Pulmonary artery endothelial cell (primary cell): Measurements from ENCODE around the gene GPR84. TPM values are rescaled to one million over a fixed set of nuclear protein-coding genes. Genes with fewer than 3 reads are reported as not detected.
"Not testable (repeated sequence)": the region's sequence is repeated elsewhere in the genome, so short reads cannot be mapped to it uniquely, and the experiment has no call there.

Experiments
- DNase-seq: peaks from one replicate; pipeline ENCODE4 v3.0.0-alpha.2; 2011; ENCODE audit warnings: low read depth, low spot score
- total RNA-seq: library from RNA; depleted of rRNA; stranded (reverse); fragments of >200 nt; gene quantifications from 2 replicates; pipeline ENCODE4 v1.2.3, GENCODE V29; 2014

GPR84 gene
- total RNA-seq, 1 donor from 2014 or later: not detected

- no peak for DNase-seq
These were observed 35.5 kb downstream of the GPR84 start for GRCh38 chr12:54328595-54329337.

DNA sequence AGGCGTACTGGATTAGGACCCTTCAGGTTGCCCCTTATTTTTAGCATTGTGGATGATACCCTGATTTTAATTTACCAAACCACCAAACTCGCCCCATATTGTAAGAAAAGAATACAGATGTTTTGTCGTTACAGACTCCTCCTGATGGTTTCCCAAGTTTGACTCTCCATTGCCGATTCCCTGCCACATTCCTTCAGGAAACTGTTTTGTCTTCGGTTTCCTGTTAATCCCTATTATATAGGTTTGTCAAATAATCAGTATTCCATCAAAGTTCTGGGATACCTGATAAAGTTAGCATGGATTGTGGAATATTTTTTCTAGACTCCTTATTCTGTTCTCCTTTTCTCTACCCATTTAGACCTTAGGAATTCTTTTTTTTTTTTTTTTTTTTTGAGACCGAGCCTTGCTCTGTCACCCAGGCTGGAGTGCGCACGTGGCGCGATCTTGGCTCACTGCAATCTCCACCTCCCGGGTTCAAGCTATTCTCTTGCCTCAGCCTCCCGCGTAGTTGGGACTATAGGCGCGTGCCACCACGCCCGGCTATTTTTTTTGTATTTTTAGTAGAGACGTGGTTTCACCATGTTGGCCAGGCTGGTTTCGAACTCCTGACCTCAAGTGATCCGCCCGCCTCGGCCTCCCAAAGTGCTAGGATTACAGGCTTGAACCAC is 38.7 kb downstream of the GPR84 start:
- DNase-seq: not testable (repeated sequence)

DNA sequence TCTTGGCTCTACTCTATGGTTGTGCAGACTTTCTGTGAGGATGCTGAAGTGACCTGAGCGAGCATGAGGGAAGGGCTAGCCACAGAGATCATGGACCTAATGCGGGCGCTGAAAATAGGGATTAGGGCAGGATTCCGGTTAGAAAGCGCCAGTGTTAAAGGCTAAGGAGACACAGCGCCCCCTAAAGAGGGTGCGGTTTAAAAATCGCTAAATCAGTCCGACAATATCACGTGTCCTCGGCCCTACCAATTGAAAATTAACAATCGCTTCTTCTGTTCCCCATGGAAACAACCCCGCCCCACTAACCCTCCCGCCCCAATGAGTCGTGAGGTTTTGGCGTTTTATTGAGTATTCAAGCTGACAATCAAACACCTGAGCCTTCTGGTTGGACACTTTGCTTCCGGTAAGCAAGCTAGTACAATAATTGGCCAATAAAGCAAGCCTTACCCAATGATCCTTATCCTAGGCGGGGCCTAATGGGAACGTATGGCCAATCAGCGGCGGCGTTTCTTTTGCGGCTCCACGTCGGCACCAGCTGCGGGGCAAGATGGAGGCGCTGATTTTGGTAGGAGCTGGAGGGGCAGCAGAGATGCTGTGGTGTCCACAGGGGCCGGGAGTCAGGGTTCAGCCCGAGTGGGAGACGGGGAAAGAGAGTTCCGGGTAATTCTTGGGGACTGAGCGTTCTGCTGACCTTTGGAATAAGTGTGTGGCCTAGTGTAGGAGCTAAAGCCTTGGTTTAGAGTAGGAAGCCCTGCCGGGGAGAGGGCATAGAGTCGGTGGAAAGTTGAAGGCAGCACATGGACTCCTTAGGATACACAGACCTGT is 39.5 kb downstream of the GPR84 start, which contains the start of gene COPZ1:
Gene COPZ1 (plus strand): TSS at position 515 of the 825 bp plus-strand sequence. CDS start 33 bp downstream, at position 548.
- peak; percentile 98 for DNase-seq

DNA sequence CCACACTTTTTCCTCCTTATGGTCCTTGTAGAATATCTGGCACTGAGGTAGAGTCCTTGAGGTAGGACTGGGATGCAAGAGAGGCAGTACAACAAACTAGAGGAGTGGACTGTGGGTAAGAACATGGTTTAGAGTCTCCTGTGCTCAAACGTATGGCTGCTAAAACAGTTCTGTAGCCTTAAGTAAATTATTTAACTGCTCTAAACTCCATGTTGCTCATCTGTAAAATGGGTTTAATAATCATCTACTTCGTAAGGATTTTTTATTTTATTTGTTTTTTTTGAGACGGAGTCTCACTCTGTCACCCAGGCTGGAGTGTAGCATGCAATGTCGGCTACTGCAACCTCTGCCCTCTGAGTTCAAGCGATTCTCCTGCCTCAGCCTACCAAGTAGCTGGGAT is 42.9 kb downstream of the GPR84 start:
- no peak for DNase-seq

Other genes with a start within 250 kb of the GPR84 start
- 19.4 and 20.6 TPM in 2 replicates for gene SMUG1, start 175.5 kb downstream of the GPR84 start, total RNA-seq
- 36.4 and 42.9 TPM in 2 replicates for gene CBX5, start 84.4 kb downstream of the GPR84 start, total RNA-seq
- gene HNRNPA1, start 83.8 kb downstream of the GPR84 start, total RNA-seq: 569 and 659 TPM in 2 replicates
- not detected in 2 replicates for gene NFE2, start 63.5 kb downstream of the GPR84 start, total RNA-seq
- gene COPZ1, start 39.4 kb downstream of the GPR84 start, total RNA-seq: 108 and 131 TPM in 2 replicates
- gene ZNF385A, start 20.2 kb upstream of the GPR84 start, total RNA-seq: 0.74 and 0.79 TPM in 2 replicates
- gene ITGA5, start 54.8 kb upstream of the GPR84 start, total RNA-seq: 848 and 1,153 TPM in 2 replicates
- gene GTSF1, start 109.1 kb upstream of the GPR84 start, total RNA-seq: not detected in 2 replicates
- gene NCKAP1L, start 133.3 kb upstream of the GPR84 start, total RNA-seq: under 0.01 and 0.26 TPM in 2 replicates
- gene PDE1B, start 185.1 kb upstream of the GPR84 start, total RNA-seq: not detected in 2 replicates
- not detected in 2 replicates for gene PPP1R1A, start 224.2 kb upstream of the GPR84 start, total RNA-seq